Measurements from ENCODE around the gene IL37. TPM values are rescaled to one million over a fixed set of nuclear protein-coding genes. Genes with fewer than 3 reads are reported as not detected.
"Not testable (repeated sequence)": the region's sequence is repeated elsewhere in the genome, so short reads cannot be mapped to it uniquely, and the experiment has no call there.

The IL37 gene
- total RNA-seq, 1 donor from 2014 or later = not detected

DNA sequence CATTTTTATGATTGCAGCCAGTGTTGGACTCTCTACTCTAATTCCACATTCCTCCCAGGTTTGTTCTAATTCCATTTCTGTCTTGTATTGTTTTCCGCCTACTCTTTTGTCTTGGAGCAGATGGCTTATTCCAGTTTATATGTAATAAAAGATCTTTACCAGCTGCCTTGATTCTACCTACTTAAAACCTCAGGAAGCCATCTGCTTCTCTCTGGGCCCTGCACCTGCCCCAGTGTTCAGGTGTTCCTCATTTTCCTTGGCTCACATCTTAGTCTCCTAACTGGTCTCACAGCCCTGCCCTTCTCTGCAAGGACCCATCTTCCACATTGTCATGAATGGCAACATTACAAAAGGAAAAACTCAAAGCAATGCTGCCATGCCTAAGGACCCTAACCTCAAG, 21.0 kb upstream of the IL37 start:
- Mint-ChIP-seq H3K27ac (ENCODE audit: unreplicated experiment) (no peak overlapping the region), H3K9me3 (ENCODE audit: unreplicated experiment) (no peaks in the 10 kb centered on the region), H3K4me1 (ENCODE audit: low read depth, unreplicated experiment) (no peaks in the 10 kb centered on the region), H3K4me3 (ENCODE audit: unreplicated experiment) (no peak overlapping the region), H3K27me3 (ENCODE audit: unreplicated experiment) (no peaks in the 10 kb centered on the region), H3K36me3 (ENCODE audit: unreplicated experiment) (no peaks in the 10 kb centered on the region)
- TF ChIP-seq, protein P1, sequence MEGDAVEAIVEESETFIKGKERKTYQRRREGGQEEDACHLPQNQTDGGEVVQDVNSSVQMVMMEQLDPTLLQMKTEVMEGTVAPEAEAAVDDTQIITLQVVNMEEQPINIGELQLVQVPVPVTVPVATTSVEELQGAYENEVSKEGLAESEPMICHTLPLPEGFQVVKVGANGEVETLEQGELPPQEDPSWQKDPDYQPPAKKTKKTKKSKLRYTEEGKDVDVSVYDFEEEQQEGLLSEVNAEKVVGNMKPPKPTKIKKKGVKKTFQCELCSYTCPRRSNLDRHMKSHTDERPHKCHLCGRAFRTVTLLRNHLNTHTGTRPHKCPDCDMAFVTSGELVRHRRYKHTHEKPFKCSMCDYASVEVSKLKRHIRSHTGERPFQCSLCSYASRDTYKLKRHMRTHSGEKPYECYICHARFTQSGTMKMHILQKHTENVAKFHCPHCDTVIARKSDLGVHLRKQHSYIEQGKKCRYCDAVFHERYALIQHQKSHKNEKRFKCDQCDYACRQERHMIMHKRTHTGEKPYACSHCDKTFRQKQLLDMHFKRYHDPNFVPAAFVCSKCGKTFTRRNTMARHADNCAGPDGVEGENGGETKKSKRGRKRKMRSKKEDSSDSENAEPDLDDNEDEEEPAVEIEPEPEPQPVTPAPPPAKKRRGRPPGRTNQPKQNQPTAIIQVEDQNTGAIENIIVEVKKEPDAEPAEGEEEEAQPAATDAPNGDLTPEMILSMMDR (IDR thresholded peaks at IDR 0.05; ENCODE audit: partially characterized antibody, unreplicated experiment) = no peak
- DNase-seq = no peak

DNA sequence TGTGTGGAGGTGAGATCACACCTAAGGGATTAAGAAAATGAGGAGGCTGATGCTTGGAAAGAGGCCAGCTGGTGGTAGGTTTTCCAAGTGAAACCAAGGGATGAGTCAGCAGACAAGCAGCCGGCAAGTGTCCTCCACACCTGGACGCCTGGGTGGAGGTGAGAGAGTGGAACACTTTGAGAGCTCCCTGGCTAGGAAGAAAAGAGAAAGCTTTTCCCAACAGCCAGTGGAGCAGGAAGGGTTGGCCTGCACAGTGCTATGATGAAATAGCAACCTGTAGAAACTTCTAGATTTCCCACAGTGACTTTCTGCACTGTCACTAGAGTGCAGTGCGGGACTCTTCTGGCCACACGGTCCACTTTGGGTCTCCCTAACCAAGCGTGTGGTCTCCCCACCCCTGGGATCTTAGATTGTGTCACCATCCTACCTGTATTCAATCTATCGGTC, 19.6 kb upstream of the IL37 start:
- H3K36me3 Mint-ChIP-seq (ENCODE audit: unreplicated experiment) = no peaks in the 10 kb centered on the region
- no peak overlapping the region for H3K4me3 Mint-ChIP-seq (ENCODE audit: unreplicated experiment)
- H3K27ac Mint-ChIP-seq (ENCODE audit: unreplicated experiment) = no peak overlapping the region
- no peaks in the 10 kb centered on the region for H3K27me3 Mint-ChIP-seq (ENCODE audit: unreplicated experiment)
- H3K9me3 Mint-ChIP-seq (ENCODE audit: unreplicated experiment) = no peaks in the 10 kb centered on the region
- TF ChIP-seq, protein P1 (IDR thresholded peaks at IDR 0.05; ENCODE audit: partially characterized antibody, unreplicated experiment) = no peak
- no peak for DNase-seq
- H3K4me1 Mint-ChIP-seq (ENCODE audit: low read depth, unreplicated experiment) = no peaks in the 10 kb centered on the region

DNA sequence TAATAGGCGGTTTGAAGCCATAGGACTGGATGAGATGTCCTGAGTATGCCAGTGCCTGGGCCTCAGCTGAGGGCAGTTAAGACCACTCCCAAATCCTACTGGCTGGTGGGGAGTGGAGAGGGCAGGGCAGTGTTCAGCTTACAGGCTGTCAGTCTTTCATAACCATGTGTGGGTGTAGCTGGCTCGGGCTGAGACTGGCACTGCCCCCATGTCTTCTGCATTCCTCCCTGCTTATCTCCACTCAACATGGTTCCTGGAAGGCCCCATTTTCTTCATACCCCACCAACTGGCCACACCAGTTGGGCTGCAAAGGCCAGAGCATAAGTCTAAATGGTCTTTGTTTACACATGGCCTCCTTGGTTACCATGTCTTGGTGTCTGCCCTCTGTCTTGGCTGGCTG, 17.2 kb upstream of the IL37 start:
- no peak for DNase-seq
- Mint-ChIP-seq H3K4me1 (ENCODE audit: low read depth, unreplicated experiment) (no peaks in the 10 kb centered on the region), H3K27me3 (ENCODE audit: unreplicated experiment) (no peaks in the 10 kb centered on the region), H3K9me3 (ENCODE audit: unreplicated experiment) (no peaks in the 10 kb centered on the region), H3K36me3 (ENCODE audit: unreplicated experiment) (no peaks in the 10 kb centered on the region), H3K27ac (ENCODE audit: unreplicated experiment) (no peak overlapping the region), H3K4me3 (ENCODE audit: unreplicated experiment) (no peak overlapping the region)
- TF ChIP-seq, protein P1 (IDR thresholded peaks at IDR 0.05; ENCODE audit: partially characterized antibody, unreplicated experiment) = no peak

DNA sequence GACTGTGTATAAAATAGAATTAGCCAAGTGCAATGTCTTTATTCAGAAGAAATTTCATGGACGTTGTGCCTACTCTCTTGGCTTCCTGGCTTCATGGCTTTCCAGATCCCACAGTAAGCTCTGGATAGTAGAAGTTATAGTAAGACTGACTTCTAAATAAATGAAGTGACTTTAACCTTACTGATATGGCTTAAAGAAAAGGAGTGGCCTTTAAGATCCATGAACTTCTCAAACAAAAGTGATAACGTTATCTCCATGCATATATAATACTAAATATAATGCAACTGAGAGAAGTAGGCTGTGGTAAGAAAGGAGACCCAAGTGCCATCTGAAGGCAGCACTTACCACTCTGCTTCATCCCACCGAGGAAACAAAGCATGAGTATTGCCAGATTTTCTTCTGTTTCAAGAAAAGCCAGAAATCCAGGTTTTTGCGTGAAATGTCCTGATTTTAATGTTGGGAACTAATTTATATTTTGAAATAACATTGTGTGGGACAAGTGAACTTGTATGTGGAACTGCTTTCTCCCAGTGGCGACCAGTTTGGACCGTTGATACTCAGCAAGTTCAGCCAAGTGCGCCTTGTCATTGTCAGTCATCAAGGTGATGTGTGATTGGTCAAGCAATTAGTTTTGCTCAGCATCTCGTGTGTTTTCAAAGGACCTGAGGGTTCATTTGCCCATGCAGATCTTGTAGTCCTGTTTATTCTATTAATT, 13.9 kb upstream of the IL37 start:
- Mint-ChIP-seq H3K4me3 (ENCODE audit: unreplicated experiment) (no peak overlapping the region), H3K36me3 (ENCODE audit: unreplicated experiment) (no peaks in the 10 kb centered on the region), H3K9me3 (ENCODE audit: unreplicated experiment) (no peaks in the 10 kb centered on the region), H3K4me1 (ENCODE audit: low read depth, unreplicated experiment) (no peaks in the 10 kb centered on the region), H3K27ac (ENCODE audit: unreplicated experiment) (no peak overlapping the region), H3K27me3 (ENCODE audit: unreplicated experiment) (no peaks in the 10 kb centered on the region)
- no peak for DNase-seq
- TF ChIP-seq, protein P1 (IDR thresholded peaks at IDR 0.05; ENCODE audit: partially characterized antibody, unreplicated experiment) = no peak

DNA sequence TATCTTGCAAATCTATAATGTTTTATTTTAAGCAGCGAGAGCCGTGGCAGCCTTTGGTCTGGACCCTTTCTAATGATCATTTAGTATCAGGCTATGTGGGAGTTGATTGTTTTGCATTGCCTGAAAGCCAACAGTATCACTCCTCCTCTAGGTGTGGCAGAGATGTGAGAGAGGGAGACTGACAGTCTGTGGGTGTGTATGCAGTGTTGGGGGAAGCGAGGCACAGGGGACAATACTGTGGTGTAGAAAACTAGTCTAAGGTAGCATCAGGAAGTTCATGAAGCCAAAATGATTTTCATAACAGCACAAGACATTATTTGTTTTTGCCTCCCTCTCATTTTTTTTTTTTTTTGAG, 13.4 kb upstream of the IL37 start:
- Mint-ChIP-seq H3K9me3 (ENCODE audit: unreplicated experiment) (no peaks in the 10 kb centered on the region), H3K4me1 (ENCODE audit: low read depth, unreplicated experiment) (no peaks in the 10 kb centered on the region), H3K27me3 (ENCODE audit: unreplicated experiment) (no peaks in the 10 kb centered on the region), H3K36me3 (ENCODE audit: unreplicated experiment) (no peaks in the 10 kb centered on the region), H3K4me3 (ENCODE audit: unreplicated experiment) (no peak overlapping the region), H3K27ac (ENCODE audit: unreplicated experiment) (no peak overlapping the region)
- TF ChIP-seq, protein P1 (IDR thresholded peaks at IDR 0.05; ENCODE audit: partially characterized antibody, unreplicated experiment) = no peak
- no peak for DNase-seq

DNA sequence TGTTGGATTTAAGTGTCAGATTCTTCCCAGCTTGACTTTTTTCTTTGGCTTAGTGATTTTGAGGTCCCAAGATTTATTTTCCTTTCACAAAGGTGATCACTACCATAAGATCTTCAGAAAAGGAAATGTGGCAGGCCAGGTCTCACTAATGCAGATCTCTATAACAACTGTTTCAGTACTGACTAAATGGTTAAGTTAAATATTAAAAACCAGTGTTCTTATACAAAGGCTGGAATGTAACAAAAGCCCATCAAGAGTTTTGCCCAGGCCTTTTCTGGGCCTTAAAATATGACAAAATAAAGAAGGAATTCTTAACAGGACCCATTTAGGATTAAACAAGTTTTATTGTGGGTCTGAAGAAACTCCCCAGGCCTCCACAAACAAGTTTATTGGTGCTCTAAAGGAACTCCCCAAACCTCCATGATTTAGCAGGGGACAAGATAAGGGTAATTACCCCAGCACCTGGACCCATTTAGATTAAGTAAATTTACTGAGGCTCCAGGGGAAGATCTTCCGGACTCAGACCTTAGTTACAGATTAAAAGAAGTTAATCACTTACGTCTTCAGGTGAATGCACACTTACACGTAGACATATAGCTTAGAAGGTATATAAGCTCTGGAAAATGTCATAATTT, 9.4 kb upstream of the IL37 start:
- H3K27ac Mint-ChIP-seq (ENCODE audit: unreplicated experiment); H3K9me3 Mint-ChIP-seq (ENCODE audit: unreplicated experiment); H3K4me1 Mint-ChIP-seq (ENCODE audit: low read depth, unreplicated experiment); H3K4me3 Mint-ChIP-seq (ENCODE audit: unreplicated experiment); H3K36me3 Mint-ChIP-seq (ENCODE audit: unreplicated experiment); H3K27me3 Mint-ChIP-seq (ENCODE audit: unreplicated experiment); DNase-seq: not testable (repeated sequence)

Data from glutamatergic neuron (in vitro differentiated cells).